OCI-LY7 (cell line): ENCODE data around the gene TTC39A. TPM values are rescaled to one million over a fixed set of nuclear protein-coding genes. Genes with fewer than 3 reads are reported as not detected.

Experiments used
- BruUV-seq: library from RNA; stranded (reverse); fragments of 400-500 nt; replicated peaks from 2 replicates; lab custom pipeline; 2021; lab: Mats Ljungman, UMichigan
- CTCF ChIA-PET: fragments of 300-600 bp; sonication (Branson Sonifier 250); formaldehyde crosslinking; loops from one replicate; lab custom pipeline; 2022; ENCODE audit warnings: antibody characterized with exemption; ENCODE audit not compliant: unreplicated experiment; lab: Charles Lee
- POLR2A ChIA-PET: fragments of 300-600 bp; sonication (Branson Sonifier 250); formaldehyde crosslinking; loops from one replicate; lab custom pipeline; 2022; ENCODE audit warnings: antibody characterized with exemption; lab: Charles Lee
- DNase-seq: peaks from one replicate; pipeline ENCODE4 v3.0.0-alpha.2; 2015; ENCODE audit warnings: low spot score
- H2AFZ ChIP-seq: fragments of 200-600 bp; sonication (generic), shearing (Covaris generic); 2 replicates; pipeline ENCODE4 v1.6.1; 2014; ENCODE audit warnings: mild to moderate bottlenecking, antibody characterized with exemption, low read length, moderate library complexity
- H3K27ac ChIP-seq: fragments of 200-600 bp; sonication (generic); 2 replicates; pipeline ENCODE4 v1.5.1; 2014; ENCODE audit warnings: mixed run types, low read depth, mild to moderate bottlenecking, moderate library complexity, low read length, inconsistent platforms; ENCODE audit not compliant: poor library complexity, severe bottlenecking
- H3K36me3 ChIP-seq: fragments of 200-600 bp; sonication (generic); 2 replicates; pipeline ENCODE4 v1.6.1; 2014; ENCODE audit warnings: mild to moderate bottlenecking, antibody characterized with exemption, low read length, moderate library complexity, mixed read lengths; ENCODE audit not compliant: insufficient read depth
- H3K4me1 ChIP-seq: fragments of 200-600 bp; sonication (generic); 2 replicates; pipeline ENCODE4 v1.5.1; 2014; ENCODE audit warnings: mild to moderate bottlenecking, low read length; ENCODE audit not compliant: insufficient read depth, poor library complexity, severe bottlenecking
- H3K4me2 ChIP-seq: fragments of 200-600 bp; sonication (generic); 2 replicates; pipeline ENCODE4 v1.6.1; 2014; ENCODE audit warnings: mild to moderate bottlenecking, low read length
- H3K4me3 ChIP-seq: fragments of 200-600 bp; sonication (generic); 2 replicates; pipeline ENCODE4 v1.5.1; 2014; ENCODE audit warnings: mild to moderate bottlenecking, low read depth, low read length; ENCODE audit not compliant: poor library complexity, severe bottlenecking
- H3K79me2 ChIP-seq: fragments of 200-600 bp; sonication (generic); 2 replicates; pipeline ENCODE4 v1.6.1; 2016; ENCODE audit warnings: low read depth, mild to moderate bottlenecking, low read length, moderate library complexity, mixed read lengths; ENCODE audit not compliant: insufficient read depth
- H3K9me2 ChIP-seq: fragments of 200-600 bp; sonication (generic); 2 replicates; pipeline ENCODE4 v1.6.1; 2016; ENCODE audit warnings: mild to moderate bottlenecking, low read length, mixed read lengths; ENCODE audit not compliant: insufficient read depth
- H3K9me3 ChIP-seq: fragments of 200-600 bp; sonication (generic); 2 replicates; pipeline ENCODE4 v1.6.1; 2014; ENCODE audit warnings: mild to moderate bottlenecking, mixed run types, low read length, mixed read lengths
- H4K20me1 ChIP-seq: fragments of 200-600 bp; sonication (generic); 2 replicates; pipeline ENCODE4 v1.6.1; 2014; ENCODE audit warnings: mild to moderate bottlenecking, antibody characterized with exemption, low read length, moderate library complexity, mixed read lengths; ENCODE audit not compliant: insufficient read depth
- CTCF ChIP-seq: fragments of 200-600 bp; sonication (generic); conservative IDR thresholded peaks from 2 replicates; pipeline ENCODE4 v1.5.1; 2014; ENCODE audit warnings: mild to moderate bottlenecking, antibody characterized with exemption, low read length, moderate library complexity, mixed read lengths
- EZH2phosphoT487 ChIP-seq: fragments of 200-600 bp; sonication (generic); IDR thresholded peaks from 2 replicates; pipeline ENCODE4 v1.6.1; 2018; ENCODE audit warnings: low read depth, borderline replicate concordance, mild to moderate bottlenecking, mixed run types, antibody characterized with exemption, low read length, moderate library complexity, mixed read lengths
- intact Hi-C: fragments of 100-400 bp; cut with micrococcal nuclease; formaldehyde crosslinking; loops from one replicate; pipeline ENCODE4 v1.10.0; 2022; ENCODE audit not compliant: unreplicated experiment
- total RNA-seq, 2 experiments: library from RNA; depleted of rRNA in 1 of 2; stranded (reverse); fragments of >200 nt in 1 of 2; shearing (Covaris generic) in 1 of 2; gene quantifications; 2 replicates each; pipeline ENCODE4 v1.2.3, GENCODE V29; 2014 to 2022

Gene TTC39A
- total RNA-seq, 2 experiments from 2014 or later, result not detected

- CTCF ChIA-PET, result no interaction called here
- Histone ChIP-seq H3K9me3 (no peaks in the 10 kb centered on the region), H3K4me1 (peaks cover 4% of the 10 kb centered on the region), H3K4me3 (peak overlapping the region; percentile 40), H3K27ac (no peak overlapping the region), H3K9me2 (no peaks in the 10 kb centered on the region), H3K4me2 (peak overlapping the region; percentile 46), H4K20me1 (no peaks in the 10 kb centered on the region), H3K36me3 (no peaks in the 10 kb centered on the region), H3K79me2 (no peaks in the 10 kb centered on the region), H2AFZ (peak overlapping the region; percentile 73; the same call in 1 of the 2 replicates)
- POLR2A ChIA-PET, result no interaction called here
- TF ChIP-seq EZH2phosphoT487 (no peak), CTCF (no peak)
- BruUV-seq, result no TSS peak
- DNase-seq, result no peak
- intact Hi-C loops, result loop anchor here (2.0 to 10.0 kb wide), 2 partner anchors 63 to 103 kb away; no protein-coding TSS in a partner anchor
Observed at GRCh38 chr1:51297401-51298321, 32.7 kb downstream of the TTC39A start.

- peak overlapping the region; percentile 46 for H3K4me2 ChIP-seq
- H3K36me3 ChIP-seq, result no peaks in the 10 kb centered on the region
- POLR2A ChIA-PET, result interaction anchor here (1.2 kb wide), 1 partner anchor 803 kb away, joined by 3 read pairs; no protein-coding TSS in a partner anchor
- CTCF ChIA-PET, result no interaction called here
- H4K20me1 ChIP-seq, result no peaks in the 10 kb centered on the region
- peak overlapping the region; percentile 73; the same call in 1 of the 2 replicates for H2AFZ ChIP-seq
- intact Hi-C loops, result loop anchor here (2.0 to 10.0 kb wide), 2 partner anchors 62 to 102 kb away; no protein-coding TSS in a partner anchor
- peaks cover 4% of the 10 kb centered on the region for H3K4me1 ChIP-seq
- H3K79me2 ChIP-seq, result no peaks in the 10 kb centered on the region
- no TSS peak for BruUV-seq
- no peaks in the 10 kb centered on the region for H3K9me2 ChIP-seq
- no peaks in the 10 kb centered on the region for H3K9me3 ChIP-seq
- TF ChIP-seq CTCF, result peak; percentile 91
- no peak for TF ChIP-seq EZH2phosphoT487
- peak overlapping the region; percentile 40 for H3K4me3 ChIP-seq
- peak; percentile 74 for DNase-seq
- no peak overlapping the region for H3K27ac ChIP-seq
Observed at GRCh38 chr1:51296383-51297357, 33.7 kb downstream of the TTC39A start.
